Inflammatory macrophage treated with lipopolysaccharide for 4 hours (primary cell): ENCODE data around the gene WDR86.

Source experiments
- DNase-seq: peaks from one replicate; pipeline ENCODE4 v3.0.0-alpha.2; 2020

The WDR86 gene

DNA sequence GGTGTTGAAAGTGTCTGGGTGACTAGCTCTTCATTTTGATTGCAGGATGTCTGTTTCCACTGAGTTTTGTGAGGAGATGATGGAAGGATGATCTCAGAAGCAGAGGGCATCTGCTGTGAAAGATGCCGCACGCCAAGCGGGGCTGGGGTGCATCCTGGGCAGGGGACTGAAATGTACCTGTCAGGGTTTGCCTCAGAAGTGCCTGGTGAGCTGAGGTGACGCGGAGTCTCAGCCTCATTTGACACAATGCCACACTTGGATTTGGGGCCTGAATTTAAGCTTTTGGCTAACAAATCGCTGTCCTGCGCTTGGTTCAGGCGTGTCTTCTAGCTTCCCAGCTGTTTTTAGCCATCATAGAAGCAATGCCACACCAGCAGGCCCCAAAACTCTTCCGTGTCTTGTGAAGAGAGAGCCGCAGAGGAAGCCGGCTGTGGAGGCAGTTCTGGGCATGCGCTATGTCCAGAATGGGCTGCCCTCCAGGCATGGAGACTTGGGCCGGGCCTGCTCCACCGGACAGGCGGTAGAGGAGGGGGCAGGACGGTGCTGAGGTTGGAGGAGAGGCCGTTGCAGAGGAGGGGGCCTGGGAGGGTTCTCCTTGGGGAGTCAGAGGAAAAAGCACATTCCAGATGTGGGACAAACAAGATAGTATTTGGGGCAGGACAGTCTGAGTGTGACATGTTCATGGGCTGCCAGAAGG is 31.2 kb downstream of the WDR86 start:
- no peak for DNase-seq

GRCh38 chr7:151378011-151378410 is 31.8 kb downstream of the WDR86 start:
- DNase-seq: no peak

DNA sequence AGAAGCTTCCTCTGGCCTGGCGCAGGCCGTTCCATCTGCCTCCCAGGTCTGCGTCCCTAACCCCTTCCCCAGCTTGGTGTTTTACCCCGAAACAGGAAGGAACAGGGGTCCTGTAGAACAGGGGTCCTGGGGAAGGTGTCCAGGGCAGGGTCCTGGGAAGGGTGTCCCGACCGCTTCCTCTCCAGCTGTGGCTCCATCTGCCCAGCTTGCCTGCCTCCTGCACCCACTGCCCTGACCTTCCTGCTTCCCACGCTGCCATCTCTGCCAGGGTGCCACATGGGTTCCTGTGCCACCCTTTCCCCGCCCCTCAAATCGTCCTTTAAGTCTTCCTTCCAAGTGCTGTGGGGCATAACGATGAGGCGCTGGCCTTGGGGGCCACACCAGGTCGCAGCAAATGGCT is 32.4 kb downstream of the WDR86 start:
- DNase-seq: no peak

DNA sequence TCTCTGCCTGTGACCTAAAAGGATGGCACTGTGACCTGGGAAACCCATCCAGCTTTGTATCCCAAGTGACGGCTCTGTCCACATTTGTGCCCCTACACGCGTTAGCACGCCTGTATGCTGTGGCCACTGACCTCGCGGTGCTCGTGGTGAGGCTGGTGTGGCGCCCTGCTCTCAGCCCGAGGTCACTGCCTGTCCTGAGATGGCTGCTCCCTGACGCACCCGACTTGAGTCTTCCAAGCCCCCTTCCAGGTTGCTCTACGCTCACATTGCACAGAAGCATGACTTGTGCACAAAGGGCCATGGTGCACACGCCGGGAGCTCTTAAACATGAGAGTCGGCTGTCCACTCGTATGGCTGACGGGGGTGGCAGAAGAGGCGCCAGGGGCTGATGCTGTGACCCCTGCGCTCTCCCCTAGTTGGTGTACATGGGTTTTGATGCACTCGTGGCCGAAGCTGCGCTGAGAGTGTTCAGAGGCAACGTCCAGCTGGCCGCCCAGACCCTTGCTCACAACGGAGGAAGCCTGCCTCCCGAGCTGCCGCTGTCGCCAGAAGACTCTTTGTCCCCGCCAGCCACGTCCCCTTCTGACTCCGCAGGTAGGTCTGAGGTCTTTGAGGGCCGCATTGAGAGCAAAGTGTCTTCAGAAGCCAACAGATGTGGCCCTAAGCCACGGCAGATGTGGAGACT is 33.5 kb downstream of the WDR86 start:
- no peak for DNase-seq

DNA sequence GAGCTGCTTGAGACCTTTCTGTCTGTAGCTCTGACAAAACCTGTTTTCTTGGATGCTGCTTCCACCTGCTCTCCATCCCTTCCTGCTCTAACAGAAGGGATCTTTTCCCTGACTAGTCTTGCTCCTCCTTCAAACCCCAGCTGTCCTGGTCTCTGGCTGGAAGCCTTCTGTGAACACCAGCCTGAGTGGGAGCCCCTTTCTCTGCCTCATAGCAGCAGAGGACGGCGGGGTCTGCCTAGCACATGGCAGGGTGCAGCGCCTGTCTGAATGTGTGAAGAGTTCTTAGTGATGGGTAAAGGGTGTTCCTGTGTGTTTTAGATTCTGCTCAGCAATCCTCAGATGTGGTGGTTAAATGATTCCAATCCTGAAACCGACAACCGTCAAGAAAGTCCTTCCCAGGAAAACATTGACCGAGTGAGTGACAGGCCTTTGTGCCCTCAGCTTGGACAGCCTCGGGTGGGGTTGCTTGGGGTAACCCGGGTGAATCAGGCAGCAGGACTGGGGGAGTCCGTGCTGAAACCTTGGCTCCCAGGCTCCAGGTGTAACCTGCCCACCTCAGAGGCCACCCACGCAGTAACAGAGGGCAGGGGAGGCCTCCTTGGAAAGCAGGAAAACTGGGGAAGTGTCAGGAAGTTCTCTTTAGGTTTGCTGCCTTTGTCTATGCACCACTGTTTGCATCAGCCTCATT is 34.2 kb downstream of the WDR86 start:
- no peak for DNase-seq

GRCh38 chr7:151374726-151375125 is 35.1 kb downstream of the WDR86 start:
- no peak for DNase-seq

DNA sequence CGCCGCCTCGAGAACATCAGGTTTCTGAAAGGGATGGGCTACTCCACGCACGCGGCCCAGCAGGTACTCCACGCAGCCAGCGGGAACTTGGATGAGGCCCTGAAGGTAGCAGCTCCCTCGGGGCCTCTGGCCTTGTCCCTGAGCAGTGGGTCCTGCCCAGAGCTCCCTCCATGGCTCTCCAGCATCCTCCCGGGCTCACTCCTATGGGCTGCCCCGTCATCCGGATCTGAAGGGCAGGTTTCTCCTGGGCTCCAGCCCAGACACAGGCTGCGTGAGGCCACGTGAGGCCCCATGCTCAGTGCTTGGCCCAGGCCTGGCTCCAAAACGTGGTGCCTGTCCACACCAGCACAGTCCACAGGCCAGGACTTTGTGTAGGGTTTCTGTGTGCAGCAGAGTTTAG is 35.7 kb downstream of the WDR86 start:
- DNase-seq: no peak

DNA sequence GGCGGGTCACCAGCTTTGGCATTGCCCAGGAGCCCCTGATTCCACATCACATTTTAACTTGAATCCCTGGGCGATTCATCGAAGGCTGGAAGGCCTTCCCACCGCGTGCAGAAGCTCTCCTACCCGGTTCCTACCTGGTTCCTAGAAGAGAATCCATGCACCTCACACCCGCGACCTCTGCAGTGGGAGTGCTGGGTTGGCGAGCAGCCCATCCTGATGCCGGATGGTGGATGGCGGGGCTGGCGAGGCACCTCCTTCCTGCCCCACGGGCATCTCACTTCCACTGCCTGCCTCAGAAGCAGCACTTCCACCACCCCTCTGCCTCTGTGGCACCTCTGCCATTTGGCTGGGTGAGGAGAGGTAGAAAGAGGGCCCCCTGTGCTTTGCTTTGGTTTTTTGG is 36.2 kb downstream of the WDR86 start:
- DNase-seq: no peak

- no peak for DNase-seq
Observed at GRCh38 chr7:151372612-151373265, 37.1 kb downstream of the WDR86 start.

DNA sequence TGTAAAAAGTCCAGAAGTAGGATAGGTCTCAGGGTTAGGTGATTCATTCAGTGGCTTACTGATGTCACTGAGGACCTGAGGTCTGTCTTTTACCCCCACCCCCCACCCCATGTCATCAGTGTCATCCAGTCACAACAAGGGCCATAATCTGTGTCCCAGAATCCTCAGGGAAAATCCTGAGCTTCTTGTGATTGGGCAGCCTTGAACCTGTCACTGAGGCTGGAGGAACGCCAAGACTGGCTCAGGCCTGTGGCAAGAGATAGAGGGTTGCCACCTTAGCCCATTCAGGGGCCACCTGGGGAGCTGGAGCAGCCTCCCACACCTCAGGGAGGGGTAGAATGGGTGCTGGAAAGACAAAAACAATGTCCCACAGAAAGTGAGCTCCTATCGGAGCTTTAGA is 38.6 kb downstream of the WDR86 start:
- DNase-seq: no peak

DNA sequence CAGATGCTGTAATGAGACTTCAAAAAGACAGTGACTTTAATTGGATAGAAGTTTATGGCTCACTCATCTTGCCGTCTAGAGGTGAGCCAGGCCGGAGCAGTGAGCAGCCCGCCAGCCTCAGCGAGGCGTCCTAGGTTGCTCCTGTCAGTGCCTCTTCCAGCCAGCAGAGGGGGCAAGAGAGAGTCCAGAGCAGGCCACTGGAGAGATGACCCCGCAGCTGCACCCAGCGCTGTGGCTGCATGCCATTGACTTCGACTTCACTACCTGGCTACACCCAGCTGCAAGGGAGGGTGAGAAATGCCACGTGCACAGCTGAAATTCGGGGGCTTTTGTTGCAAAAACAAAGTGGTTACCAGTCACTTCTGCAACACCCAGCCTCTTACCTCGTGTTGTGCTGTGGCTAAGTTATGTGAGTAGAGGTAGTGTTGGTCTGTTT is 41.7 kb downstream of the WDR86 start:
- DNase-seq: peak; percentile 68

DNA sequence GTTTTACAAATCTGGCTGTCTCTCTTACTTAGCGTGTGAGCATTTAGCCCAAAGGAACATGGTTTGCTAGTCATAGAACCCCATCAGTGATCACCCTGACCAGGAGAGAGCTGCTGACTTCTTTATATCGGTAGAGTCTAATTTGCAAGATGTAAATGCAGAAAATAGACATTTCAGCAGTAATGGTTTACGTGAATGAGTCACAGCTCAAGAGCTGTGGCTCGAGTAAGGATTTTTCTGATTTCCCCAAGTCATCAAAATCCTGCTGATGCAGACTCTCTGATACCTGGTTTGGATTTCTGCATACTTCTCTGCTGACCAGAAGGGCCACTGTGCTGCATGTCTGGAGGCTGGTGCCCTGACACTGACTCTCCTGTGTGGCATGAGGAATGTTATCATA is 42.6 kb downstream of the WDR86 start:
- no peak for DNase-seq

GRCh38 chr7:151366880-151367222 is 43.0 kb downstream of the WDR86 start:
- no peak for DNase-seq

- DNase-seq: no peak
Observed at GRCh38 chr7:151366166-151366879, 43.5 kb downstream of the WDR86 start.

GRCh38 chr7:151363182-151363581 is 46.7 kb downstream of the WDR86 start:
- no peak for DNase-seq

DNA sequence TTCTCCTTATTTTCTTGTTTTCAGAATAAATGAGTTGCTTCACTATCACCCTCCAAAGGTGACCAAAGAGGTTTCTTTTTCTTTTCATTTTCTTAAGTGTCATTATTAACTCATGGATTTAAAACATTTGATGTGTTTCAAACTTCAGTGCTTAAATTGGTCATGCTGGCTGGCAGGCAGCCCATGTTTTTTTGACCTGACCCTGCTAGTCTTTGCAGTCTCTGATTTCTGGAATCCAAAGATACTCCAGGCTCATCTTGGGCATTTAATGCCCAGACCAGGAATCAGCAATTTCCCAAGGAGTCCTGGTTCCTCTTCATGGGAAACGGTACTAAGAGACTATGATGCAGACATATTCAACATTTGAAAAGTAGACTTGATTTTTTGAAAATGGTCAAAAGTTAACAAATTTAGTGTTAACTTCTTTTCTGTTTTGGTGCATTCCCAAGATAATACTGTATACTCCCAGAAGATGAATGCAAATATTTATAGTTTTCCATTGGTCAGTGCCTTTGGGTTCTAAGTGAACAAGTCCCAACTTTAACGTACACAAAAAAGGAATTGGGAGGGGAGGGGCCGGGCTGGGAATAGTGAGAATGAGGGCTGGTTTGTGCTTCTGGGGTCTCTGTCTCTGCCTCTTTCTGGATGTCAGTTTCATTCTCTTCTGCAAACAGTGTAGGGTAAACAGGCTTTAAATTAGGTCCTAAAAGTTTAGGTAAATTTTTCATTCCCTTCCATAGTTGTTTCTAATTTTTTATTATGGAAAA is 48.5 kb downstream of the WDR86 start:
- DNase-seq: no peak

DNA sequence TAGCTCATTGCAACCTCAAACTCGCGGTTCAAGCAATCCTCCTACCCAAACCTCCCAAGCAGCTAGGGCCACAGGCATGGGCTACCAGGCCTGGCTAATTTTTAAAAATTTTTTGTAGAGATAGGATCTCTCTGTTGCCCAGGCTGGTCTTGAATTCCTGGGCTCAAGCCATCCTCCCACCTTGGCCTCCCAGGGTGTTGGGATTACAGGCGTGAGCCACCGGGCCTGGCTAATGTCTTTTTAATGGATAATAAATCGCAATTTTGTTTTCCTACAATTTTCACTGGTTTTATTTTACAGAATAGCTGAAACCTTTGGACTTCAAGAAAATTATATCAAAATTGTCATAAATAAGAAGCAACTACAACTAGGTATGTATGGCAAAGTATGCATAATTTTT is 57.3 kb downstream of the WDR86 start:
- DNase-seq: no peak

DNA sequence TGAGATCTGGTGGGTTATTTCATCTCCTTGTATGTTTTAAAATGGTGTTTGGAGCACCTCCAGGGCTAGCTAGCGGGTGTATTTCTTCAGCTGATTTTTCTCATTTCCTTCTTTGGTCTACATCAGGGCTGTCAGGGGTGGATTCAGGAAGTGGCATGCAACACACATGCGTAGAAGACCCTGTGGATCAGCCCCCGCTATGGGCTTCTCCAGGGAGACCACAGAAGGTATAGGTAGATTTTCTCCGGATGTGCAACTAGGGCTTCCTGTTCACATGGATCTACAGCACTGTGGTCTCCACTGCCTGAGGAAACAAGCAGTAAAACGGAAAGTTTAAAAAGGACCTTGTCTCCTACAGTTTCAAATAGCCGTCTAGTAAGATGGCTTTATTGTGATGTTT is 57.9 kb downstream of the WDR86 start:
- peak; percentile 75 for DNase-seq

- DNase-seq: peak; percentile 37
Observed at GRCh38 chr7:151351027-151351426, 58.8 kb downstream of the WDR86 start.

GRCh38 chr7:151349507-151349853 is 60.4 kb downstream of the WDR86 start:
- no peak for DNase-seq

DNA sequence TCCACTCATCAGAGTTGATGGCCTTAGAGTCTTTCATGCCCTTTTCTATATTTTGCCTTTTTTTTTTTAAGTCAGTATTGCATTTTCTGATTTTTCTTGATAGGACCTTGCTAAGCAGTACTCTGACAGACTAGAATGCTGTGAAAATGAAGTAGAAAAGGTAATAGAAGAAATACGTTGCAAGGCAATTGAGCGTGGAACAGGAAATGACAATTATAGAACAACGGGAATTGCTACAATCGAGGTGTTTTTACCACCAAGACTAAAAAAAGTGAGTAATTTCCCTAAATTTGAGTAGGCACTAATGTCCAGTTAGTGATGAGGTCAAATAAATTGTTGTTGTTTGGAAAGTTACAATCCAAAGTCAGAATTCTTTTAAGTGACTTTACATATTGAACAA is 60.9 kb downstream of the WDR86 start:
- DNase-seq: no peak

DNA sequence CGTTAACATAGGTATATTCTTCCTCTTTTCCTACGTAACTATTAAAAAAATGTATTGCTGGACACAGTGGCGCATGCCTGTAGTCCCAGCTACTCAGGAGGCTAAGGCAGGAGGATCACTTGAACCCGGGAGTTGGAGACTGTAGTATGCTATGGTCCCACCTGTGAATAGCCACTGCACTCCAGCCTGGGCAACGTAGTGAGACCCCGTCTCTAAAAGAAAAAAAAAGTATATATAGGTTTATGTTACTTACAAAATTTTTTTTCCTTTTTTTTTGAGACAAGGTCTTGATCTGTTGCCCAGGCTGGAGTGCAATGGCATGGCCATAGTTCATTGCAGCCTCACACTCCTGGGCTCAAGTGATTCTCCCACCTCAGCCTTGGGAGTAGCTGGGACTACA is 62.6 kb downstream of the WDR86 start:
- DNase-seq: no peak

DNA sequence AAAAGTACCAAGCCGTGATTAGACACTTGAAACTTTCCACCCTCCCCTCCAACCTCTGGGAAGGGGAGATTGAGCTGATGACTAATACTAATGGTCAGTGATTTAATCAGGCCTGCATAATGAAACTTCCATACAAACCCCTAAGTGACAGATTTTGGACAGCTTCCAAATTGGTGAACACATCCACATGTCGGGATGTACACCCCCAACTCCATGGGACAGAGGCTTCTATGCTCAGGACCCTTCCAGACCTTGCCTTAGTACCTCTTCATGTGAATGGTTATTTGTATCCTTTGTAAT is 63.4 kb downstream of the WDR86 start:
- no peak for DNase-seq
